Stimulated activated CD4-positive, alpha-beta T cell treated with anti-CD3 and anti-CD28 coated beads, Interleukin-1b, Interleukin-23, amount 100 ng/mL, for 24 hours (primary cell): ENCODE results near the gene MACROH2A1.
"Not testable (repeated sequence)": the region's sequence is repeated elsewhere in the genome, so short reads cannot be mapped to it uniquely, and the experiment has no call there.

ENCODE experiments used
- DNase-seq, 4 experiments: peaks; one replicate each; pipeline ENCODE4 v3.0.0-alpha.2; 2020; ENCODE audit warnings: low read depth in 4 of 4, low spot score in 1 of 4

MACROH2A1 gene

DNA sequence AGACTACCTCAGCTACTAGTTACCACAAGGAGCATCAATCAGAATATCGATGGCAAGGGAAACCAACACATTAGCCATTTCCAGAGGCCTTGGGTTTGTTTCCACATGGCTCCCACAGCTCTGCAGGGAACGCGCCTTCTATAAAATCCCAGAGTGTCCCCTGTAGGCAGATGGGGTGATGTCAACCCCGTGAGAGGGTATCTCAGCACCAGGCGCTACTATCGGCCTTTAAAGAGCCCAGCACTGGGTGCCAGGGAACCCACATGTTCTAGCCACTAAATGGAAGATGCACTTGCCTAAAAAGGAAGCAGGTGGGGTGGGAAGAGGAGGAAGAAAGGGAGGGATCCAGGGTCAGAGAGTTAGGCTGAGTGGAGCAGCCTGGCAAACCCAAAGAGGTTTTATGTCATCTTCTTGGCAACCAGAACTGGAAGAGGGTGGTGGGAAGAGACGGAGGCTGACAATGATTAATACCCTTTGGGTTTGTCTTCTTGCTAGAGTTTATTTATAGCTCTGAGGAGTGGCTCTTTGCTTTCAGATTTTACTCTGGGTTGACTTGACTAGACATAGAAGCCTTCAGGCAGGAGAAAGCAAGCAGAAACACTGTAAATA, 19.9 kb downstream of the MACROH2A1 start:
- no peak for DNase-seq

DNA sequence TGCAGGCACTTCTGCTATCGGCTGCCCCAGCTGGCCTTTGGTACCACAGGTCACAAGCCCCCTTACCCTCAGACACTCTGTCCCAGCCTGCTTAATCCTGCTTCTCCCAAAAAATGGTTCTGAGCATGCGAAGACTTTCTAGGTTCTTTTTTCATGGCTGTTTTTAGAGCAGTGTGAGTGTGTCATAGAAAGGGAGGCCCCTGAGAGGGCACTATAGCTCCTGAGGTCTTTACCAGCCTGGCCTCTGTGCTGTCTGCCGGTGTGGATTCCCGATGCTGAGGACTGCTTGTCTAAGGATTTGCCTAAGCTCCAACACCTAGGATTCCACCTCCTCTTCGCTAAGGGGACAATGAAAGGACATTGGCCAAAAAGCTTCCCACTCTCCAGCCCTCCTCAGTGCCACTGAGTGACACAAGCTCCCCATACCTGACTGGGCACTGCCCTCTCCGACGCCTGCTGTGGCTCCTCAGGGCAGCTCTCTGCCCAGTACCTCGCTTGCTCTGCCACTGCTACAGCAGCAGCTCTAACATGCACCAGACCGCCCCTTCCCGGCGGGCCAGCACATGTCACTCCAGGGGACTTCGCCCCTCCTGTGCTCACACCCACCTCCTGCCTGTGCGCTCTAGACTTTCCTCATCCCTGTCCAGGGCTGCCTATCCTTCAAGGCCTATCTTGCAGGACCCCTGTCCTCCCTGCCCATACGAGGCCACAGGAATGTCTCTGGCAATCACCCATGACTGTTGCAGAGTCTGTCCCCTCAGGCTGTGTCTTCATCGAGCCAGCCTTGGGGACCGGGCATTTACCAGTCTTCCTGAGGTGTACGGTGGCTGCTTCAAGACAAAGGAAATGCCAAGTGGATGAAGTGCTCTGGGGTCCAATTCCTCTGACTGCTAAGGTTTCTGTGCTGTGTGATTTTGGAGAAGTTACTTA, 21.0 kb downstream of the MACROH2A1 start:
- no peak for DNase-seq

DNA sequence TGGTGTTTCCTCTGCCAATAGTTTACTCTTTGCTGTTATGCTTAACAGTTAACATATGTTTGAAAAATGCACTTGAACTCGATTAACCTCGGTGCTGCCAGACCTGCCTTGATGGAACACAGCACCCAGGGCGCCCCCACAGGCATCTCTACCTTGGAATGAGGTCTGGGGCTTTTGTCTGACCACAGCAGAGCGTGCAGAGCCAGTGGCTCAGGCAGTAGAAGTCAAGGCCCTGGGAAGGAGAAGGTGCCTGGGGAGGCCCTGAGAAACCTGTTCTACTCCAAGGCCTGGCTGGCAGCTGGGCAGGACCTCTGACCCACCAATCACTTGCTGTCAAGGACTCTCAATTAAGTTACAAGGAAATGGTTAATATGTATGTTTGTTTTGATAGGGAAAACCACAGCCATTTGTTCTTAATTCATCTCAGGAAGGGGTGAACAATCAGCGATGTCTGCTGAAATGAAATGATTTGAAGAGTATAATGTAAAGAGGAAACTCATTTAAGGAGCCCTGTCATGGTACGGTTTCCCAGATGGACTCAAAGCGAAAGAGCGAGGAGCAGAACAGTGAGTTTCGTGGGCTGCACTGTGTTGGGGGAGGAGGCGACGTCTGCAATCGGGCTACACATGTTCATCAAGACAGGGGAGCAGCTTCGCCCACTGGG, 21.9 kb downstream of the MACROH2A1 start:
- DNase-seq: no peak

DNA sequence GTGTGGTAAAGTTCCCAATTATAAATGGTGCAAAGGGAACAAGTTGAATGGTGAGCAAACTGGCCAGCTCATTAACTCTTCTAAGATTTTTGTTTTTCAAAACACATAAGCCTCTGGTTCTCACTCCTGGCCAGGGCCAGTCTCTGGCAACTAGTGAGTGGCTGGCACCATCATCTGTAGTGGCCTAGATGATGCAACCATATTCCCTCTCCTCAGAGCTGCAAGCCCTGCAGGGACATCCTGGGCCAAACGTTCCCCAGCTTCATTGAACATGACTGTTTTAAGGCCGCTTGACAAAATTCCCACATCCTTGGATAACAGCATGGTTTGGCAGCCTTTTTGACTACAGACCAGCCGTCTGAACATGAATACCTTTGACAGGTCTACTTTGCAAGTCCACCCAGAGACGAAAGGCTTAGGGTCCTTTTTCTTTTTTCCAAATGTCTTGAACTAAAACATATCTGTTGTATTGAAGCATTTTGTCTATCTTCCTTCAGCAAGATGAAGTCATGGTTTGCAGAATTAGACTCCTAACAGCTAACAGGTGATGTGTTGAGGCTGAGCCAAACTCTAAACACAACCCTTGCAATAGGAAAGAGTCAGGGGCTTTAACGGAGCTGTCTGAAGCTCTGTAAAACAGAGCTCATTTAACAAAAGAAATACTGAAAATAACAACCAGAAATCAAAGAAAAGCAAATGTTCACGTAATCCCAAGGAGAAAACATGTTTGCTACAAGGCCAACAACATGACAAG, 23.8 kb downstream of the MACROH2A1 start:
- no peak for DNase-seq

DNA sequence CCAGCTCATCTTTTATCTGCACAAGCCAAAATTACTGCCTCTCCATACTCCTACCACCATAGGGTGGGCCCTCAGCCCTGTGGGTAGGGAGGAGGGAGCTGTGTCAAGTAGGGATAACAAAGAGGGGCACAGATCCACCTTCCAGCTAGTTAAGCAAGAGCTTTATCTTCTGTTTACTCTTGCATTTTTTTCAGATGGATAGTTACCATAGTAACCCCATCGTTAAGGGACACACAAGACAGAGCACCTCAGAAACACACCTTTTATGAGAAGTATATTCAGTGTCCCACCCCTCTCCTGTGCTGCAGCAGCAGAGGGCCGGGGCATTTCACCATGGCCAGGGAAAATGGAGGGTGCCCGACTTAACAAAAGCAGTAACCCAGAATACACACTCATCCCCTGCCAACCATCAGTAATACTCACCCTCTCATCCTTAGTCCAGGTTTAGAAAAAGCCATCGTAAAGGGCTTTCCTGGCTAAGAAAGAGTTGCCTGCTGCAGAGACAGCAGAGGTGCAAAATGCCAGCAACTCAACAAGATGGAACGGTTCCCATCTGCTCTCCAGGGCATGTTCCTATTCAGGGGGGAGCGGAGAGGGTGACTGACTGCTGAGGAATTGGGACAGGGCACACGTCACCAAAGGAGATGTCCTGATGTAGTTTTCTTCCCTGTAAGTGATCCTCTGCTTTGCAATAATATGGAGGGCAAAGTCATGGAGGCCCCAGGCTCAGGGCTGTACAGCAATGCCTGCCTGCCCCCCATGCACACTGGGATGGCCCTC, 25.1 kb downstream of the MACROH2A1 start:
- no peak for DNase-seq

DNA sequence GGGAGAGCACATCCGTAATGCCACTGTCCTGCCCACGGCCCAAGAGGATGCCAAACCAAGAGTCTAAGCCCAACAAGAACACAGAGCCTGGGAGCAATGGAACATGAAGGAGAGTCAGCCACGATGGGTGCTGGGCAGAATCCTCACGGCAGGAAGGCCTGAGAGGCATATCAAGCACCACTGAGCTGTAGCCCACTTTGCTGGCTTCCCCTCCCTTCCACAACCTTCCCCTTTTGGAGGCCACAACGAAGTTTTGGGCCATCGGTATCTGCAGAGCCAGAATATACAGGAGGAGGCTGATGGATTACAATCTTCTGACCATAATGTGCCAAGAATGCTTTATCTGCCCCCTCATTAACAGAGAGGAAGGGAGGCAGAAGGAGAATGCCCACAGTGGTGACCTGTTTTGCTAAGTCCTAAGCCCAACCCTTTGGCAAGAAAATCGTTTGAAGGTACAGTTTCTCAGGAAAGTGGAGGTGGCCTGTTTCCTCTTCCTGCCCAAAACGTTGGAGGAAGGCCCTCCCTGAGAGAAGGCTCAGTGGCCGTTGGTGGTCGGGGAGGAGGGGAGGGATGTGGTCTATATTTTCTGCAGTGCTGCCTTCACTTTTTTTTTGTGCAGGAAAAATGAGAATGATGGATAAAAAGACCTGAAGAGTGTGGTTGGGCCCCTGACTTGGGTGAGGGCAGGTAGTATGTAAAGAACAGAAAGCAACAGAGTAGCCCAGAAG, 26.2 kb downstream of the MACROH2A1 start:
- DNase-seq: no peak

DNA sequence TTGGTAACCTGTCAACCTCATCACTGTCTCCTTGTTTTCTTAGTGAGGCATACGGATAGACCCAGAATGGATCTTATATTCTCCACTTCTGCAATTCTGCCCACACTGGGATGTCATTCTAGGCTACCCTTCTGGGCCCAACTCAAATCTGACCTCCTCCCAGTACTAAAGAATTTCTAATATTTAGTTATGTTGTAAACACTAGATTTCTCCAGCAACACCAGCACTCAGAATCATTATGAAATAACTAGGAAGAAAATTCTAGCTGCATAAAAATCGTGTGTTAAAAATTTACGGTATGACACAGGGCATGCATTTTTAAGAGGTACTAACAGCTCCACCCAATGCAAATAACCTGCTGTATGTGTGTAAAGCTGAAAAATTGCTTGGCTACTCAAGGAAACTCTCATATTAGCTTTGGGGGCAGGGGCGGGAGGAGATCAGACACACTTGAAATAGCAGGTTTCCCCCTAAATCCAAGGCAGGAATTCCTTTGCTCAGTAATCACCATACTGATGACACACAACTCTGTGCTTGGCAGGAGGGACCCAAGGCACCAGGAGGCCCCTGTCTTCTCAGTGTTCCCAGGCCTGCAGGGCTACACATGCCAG, 27.3 kb downstream of the MACROH2A1 start:
- DNase-seq: no peak

DNA sequence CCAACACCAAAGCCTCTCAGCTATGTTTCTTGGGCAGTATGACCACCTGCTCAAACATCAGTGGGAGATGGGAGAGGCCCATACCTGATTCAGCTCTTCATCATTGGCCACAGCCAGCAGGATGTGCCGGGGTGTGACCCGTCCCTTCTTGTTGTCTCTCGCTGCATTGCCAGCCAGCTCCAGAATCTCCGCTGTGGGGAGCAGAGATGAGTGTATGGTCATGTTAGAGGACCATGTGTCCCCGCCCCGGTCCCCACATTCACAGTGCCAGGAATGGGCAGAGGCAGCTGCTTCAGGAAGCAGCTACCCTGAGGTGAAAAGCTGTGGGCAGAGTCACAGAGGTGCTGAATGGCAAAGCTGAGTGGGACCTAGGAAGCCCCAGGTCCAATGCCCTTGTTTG, 29.1 kb downstream of the MACROH2A1 start:
- no peak for DNase-seq

DNA sequence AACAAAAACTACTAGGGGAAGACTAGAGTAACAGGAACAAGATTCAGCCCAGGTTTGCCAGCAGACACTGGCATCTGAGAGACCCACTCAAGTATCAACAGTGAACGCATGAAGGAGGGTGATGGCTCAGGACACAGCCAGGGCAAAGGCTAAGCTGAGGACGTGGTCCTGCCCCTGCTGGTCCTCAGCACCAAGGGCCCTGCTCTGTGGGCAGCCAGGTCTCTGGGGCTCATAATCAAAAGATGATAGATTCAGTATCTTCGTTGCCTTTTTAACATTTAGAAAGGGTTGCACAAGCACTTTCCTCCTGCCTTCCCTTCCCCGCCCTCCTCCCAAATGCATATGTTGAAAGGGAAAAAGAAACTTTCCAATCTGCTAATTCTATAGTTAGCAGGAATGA, 31.5 kb downstream of the MACROH2A1 start:
- no peak for DNase-seq

DNA sequence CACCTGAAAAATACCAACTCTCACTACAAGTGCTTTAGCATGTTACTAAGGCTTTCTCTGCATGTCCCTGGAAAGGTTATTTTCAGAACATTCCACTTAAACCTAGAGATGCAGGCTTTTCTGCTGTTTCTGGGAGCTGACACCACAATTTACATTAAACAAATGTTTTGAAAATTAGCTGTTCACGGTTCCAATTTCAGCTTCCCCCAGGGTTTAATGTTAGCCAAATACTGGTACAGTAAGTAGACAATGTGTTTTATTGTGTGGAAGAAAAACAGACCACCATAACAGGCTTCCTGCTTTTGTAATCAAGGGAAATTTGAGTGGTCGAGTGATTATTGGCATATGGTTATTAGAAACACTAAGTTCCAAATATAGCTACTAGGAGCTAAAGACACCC, 32.0 kb downstream of the MACROH2A1 start:
- DNase-seq: no peak

DNA sequence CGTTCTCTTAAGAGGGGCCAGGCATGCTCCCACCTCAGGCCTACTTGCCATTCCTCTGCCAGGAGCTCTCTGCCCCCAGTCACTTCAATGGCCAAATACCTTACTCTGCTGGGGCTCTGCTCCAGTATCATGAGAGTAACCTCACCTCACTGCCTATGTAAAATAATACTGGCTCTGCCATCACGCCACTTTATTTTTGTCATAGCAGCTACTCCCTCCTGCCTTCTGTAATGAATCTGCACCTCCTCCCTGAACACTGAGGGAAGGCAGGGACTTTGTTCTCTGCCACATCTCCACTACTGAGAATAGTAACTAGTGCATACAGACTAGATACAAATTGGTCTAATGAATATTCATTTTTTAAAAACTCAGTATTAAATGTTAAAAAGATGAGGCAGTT, 33.8 kb downstream of the MACROH2A1 start:
- DNase-seq: no peak

DNA sequence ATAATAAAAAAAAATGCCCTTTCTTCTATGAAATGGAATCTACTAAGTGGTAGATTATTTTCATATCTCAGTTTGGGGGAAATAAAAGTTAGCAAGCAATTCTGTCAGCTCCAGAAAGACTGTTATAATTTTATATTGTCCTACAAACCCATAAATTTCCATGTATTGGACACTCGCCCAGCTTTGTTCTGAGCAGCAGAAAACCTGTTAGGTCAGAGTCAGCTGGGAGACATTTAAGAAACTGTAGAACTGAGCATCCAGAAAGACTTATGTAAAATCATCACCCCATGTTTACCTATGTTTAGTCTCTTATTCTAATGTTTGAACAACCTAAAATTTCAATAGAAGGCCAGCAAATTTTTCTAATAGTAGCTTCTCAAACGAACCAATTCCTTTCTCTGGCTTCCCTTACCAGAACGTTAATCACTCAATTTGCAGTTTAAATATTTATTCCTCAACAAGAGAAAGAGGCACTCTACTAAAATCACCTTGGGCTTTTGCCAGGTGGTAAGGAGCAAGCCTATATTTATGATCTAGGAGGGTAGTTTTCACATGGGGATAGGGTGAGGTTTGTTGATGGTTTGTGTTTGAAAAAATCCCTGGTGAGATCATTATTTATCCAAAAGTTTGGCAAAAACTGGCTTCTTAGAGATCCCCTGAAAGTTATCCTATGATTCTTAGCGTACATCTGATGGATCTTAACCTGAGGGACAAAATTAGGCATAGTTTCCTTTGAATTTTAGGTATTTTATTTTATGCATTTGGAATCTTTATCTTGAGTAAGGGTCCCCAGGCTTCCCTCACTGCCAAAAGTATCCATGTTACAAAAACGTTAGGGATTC, 34.4 kb downstream of the MACROH2A1 start:
- DNase-seq: no peak

DNA sequence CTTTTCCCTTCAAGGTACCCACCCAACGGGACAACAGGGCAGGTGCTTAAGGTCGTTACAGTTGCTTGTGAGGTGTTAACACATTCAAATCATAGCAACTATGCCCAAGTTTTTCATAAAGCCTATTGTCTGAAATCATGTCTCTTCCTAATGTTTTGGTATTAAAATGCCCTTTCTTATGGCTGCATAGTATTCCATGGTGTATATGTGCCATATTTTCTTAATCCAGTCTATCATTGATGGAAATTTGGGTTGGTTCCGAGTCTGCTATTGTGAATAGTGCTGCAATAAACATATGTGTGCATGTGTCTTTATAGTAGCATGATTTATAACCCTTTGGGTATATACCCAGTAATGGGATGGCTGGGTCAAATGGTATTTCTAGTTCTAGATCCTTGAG, 35.7 kb downstream of the MACROH2A1 start:
- not testable (repeated sequence) for DNase-seq

DNA sequence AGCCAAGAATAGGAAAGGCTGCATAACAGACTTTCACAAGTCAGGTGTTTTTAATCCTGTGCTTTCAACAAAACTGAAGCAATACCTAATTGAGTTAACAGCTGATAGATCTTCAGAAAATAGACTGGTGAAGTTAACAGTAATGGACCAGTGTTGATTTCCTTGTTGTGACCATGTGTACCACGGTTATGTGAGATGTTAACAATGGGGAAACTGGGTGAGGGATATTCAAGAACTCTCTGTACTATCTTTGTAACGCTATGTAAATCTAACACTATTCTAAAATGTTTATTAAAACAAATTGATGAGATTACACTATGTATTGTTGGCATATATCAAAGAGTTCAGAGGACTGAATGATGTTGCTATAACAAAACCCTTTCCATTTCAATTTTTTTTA, 36.9 kb downstream of the MACROH2A1 start:
- no peak for DNase-seq

DNA sequence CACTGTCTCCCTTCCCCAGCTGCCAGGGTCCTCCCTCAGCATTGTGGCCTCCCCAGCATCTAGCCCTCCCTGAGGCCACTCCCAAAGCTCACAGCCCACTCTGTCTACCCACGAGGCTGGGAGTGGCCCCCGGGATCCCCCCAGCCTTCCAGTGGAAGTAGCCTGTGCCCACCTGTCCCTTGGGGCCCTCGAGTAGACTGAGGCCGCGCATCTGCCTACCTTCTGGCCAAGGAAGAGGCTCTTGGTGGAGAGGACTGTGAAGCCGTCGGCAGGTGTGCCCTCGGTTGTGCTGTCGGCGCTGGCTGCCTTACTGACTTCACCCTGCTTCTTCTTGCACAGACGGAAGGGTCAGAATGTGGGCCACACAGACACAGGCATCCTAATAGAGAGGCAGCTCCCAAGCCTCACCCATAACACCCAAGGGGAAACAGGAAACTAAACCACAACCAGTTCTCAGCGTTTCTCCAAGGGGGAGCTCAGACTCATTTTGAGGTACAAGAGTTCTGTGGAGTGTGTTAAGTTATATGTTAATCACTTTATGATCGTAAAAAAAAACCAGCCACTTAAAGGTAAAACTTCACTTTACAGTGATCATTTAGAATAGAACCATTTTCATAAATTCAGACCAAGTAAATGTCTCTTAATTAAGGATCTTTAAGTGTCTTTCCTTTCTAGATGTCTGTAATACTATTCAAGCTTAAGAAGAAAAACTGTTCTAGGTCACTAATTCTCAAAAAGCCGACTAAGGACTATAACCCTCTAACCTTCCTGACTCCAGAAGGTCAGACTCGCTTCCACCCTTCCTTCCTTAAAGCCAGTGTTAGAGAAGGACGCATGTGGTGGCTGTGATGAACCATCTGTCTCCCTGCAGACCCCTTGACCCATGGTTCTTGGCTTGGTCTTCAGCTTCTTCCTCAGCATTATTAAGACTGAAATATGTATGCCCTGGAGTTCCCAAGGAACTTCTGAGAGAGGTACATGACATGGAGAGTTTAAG, 38.5 kb downstream of the MACROH2A1 start:
- DNase-seq: no peak

DNA sequence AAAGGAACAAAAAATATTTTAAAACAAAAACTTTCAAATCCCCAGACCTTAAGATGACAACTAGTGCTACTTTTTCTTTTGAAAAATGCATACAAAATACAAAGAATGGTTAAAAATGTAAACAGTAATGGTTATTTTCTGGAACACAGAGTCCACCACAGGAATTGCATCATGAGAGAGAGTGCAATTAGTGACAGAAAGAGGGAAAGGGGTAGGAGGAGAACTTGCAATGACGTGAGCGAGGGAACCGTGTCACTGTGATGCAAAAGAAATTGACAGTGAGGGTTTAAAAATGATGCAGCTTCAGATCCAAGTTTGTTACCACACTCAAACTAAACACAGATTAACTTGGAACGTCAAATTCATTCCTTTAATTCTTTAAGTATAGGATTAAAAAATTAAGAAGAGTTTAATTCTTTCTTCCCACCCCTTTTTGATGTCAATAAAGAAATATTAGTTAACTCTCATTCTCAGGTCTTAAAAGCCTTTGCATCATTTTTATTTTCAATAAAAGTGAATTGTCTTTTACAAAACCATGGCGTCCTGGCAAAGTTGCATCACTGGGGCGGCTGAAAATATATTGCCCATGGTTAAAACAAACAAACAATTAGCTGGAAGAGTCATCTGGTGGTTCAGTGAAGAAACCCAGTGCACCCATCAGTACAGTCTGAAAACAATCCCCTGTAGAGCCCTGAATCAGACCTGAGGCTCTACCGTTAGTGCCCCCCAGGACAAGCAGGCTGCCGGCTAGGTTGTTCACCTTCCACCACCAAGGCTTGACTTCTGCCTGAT, 39.5 kb downstream of the MACROH2A1 start:
- no peak for DNase-seq

DNA sequence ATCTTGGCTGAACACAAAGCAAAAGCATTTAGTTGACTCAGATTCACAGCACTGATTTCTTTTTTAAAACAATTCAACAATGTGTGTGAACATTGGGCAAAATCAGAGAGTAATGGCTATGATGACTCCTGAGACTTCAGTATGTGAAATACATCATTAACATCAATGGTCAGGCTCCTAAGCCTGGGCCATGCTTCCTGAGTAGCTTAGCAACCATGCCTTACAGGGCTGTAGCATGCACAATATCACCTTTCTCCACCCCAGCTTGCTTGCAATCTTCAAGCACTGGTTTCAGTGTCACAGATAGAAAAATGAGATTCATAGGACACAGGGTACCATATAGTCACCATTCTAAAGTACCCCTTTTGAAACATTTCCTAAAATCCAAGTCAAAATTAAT, 41.3 kb downstream of the MACROH2A1 start:
- DNase-seq: no peak
